ENCODE results near the gene F11R.
"Not testable (repeated sequence)": the region's sequence is repeated elsewhere in the genome, so short reads cannot be mapped to it uniquely, and the experiment has no call there.

The F11R gene

DNA sequence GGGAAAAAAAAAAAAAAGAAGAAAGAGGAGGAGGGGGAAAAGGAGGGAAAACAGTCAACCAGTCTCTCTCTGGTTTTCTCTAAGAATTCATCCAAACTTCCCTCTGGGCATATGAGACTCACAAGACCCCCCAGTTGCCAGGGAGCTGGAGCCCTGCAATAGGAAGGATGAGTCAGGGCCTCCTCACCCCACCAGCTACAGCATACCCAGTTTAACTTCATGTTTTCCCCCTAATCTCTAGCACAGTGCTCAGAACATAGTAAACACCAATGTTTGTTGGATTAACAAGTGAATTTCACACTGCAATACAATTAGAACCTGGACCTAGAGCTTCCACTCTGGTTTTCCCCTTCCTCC lies 7.8 kb downstream of the F11R start:
- no peak for DNase-seq (ENCODE audit: low spot score)

DNA sequence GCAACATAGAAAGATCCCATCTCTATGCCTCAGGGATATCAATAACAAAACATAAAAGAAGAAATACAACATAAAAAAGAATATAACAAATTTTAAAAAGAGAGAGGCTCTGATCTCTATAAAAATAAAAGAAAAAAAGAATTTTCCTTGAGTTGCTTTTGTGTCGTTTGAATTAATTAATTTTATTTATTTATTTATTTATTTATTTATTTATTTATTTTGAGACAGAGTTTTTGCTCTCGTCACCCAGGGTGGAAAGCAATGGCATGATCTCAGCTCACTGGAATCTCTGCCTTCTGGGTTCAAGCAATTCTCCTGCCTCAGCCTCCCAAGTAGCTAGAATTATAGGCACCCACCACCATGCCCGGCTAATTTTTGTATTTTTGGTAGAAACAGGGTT lies 8.5 kb downstream of the F11R start:
- no peak for DNase-seq (ENCODE audit: low spot score)

DNA sequence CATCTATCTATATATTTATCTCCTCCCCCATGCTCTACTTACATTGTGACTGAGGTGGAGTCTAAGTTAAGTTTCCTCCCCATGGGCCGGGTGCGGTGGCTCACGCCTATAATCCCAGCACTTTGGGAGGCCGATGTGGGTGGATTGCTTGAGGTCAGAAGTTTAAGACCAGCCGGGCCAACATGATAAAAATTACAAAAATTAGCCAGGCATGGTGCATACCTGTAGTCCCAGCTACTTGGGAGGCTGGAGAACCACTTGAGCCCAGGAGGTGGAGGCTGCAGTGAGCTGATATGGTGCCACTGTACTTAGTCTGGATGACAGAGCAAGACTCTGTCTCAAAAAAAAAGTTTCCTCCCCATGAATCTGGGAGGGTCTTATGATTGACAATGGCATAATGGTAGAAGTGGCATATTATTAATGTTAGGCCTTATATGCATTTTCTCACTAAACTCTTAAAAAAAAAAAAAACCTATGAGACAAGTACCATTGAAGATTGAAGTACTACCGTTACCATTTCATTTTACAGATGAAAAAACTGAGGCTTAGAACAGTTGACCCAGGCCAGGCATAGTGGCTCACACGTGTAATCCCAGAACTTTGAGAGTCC lies 11.2 kb downstream of the F11R start:
- no peak for DNase-seq (ENCODE audit: low spot score)

DNA sequence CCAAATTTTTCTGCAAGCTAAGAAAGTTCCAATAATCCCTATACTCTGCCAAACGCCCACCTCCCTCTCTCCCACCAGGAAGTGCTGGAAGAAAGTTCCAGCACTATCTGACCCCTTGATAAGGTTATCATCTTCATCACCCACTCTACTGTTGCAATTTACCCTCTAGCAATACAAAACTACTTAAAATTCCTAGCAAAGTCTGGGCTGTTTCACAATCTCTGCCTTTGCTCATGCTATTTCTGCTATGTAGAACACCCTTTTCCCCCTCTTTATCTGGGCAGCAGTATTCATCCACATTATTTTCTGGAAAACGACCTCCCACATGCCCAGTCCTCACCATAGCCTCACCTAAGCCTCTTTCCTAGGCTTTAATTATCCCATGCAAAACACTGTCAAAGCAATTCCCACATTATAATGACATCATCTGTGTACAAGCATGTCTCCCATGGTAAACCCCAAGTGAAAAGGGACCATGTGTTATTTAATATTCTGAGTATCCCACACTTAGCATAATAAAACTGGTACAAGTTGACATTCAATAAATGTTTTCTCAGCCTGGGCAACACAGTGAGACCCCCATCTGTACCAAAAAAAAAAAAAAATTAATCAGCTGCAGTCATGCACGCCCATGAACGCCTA lies 12.0 kb downstream of the F11R start:
- DNase-seq (ENCODE audit: low spot score) = no peak

DNA sequence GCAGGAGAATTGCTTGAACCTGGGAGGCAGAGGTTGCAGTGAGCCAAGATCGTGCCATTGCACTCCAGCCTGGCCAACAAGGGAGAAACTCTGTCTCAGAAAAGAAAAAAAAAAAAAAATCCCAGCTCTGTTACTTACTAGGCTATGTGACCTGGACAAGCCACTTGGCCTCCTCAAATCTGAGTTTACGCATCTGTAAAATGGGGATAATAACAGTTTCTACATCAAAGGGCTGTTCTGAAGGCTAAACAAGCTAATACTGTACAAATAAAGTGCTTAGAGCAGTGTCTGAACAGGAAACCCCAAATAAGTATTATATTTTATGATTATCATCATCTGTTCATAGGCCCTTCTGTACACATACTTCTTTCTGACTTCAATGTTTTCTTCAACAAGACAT lies 13.6 kb downstream of the F11R start:
- no peak for DNase-seq (ENCODE audit: low spot score)

- no peak for DNase-seq (ENCODE audit: low spot score)
These were observed 14.4 kb downstream of the F11R start for GRCh38 chr1:161006563-161006962.

GRCh38 chr1:161001525-161001924 lies 19.4 kb downstream of the F11R start:
- DNase-seq (ENCODE audit: low spot score) = peak; percentile 38

DNA sequence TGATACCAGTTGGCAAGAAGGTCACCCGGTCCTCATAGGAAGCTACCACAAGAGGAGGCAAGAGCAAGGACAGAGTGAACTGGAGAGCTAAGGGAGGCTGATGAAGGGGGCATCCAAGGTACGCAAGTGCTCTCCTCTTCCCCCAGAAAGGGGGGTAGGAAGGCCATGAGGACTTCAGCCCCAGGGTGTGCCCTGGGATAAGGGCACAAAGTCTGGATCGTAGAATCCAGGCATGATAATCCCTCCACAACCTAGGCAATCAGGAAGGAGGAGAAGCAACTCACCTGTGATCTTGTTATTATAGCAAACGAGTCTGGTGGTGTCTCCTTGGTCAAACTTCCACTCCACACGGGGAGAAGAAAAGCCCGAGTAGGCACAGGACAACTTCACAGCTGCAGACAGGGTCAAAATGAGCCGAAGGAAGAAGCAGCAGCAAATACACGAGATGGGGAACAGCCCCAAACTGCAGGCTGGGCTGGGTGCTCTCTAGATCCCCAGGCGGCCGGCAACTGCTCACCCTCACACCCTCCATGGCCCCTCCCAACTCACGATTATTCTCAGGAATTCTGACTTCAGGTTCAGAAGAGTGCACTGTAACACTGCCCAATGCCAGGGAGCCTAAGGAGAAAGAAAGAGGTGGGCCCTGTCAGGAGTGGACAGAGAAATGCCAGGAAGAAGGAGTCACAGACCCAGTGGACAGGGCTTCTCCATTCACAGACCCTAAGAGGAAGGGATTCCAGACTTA lies 20.0 kb downstream of the F11R start:
- no peak for DNase-seq (ENCODE audit: low spot score)

- DNase-seq (ENCODE audit: low spot score) = no peak
These were observed 21.6 kb downstream of the F11R start for GRCh38 chr1:160999376-160999775.

DNA sequence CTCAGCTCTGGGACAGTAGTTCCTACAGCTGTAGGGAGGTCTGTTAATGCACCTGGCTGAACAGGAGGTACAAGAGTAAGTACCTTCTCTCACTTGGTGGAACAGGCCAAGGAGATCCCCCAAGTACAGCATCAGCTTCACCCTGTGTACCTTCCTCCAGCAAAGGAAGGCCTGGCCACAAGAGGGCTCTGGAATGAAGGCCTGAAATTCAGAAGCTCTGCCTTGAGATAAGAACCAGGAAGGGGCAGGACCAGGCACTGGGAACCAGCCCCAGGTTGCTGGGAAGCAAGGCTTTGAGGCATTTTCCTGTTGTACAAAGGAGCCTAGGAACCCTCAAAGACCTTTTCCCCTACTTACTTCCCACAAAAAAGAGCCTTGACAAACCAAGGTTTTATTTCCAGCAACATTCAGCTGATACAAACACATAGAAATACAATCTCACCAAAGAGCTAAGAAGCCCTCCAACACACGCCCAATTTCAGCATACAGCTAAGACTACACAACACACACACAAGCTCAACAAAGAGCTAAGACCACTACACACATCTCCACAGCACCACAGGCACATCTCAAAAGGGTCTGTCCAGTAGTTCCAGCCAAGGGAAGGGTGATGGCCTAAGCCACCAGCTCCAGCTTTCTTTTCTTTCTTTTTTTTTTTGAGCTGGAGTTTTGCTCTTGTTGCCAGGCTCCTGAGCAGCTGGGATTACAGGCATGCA lies 23.5 kb downstream of the F11R start:
- peak; percentile 79 for DNase-seq (ENCODE audit: low spot score)

GRCh38 chr1:160996178-160996577 lies 24.8 kb downstream of the F11R start:
- DNase-seq (ENCODE audit: low spot score) = no peak

- DNase-seq (ENCODE audit: low spot score) = peak; percentile 53
These were observed 27.3 kb downstream of the F11R start for GRCh38 chr1:160993544-160994193.

DNA sequence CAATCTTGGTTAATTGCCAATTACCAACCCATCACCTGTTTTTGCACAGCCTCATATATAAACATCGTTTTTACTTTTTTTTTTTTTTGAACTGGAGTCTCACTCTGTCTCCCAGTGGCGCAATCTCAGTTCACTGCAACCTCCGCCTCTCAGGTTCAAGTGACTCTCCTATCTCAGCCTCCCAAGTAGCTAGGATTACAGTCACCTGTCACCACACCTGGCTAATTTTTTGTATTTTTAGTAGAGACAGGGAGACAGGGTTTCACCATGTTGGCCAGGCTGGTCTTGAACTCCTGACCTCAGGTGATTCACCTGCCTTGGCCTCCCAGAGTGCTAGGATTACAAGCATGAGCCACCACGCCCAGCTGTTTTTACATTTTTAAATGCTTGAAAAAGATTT lies 28.9 kb downstream of the F11R start:
- DNase-seq (ENCODE audit: low spot score) = not testable (repeated sequence)

DNA sequence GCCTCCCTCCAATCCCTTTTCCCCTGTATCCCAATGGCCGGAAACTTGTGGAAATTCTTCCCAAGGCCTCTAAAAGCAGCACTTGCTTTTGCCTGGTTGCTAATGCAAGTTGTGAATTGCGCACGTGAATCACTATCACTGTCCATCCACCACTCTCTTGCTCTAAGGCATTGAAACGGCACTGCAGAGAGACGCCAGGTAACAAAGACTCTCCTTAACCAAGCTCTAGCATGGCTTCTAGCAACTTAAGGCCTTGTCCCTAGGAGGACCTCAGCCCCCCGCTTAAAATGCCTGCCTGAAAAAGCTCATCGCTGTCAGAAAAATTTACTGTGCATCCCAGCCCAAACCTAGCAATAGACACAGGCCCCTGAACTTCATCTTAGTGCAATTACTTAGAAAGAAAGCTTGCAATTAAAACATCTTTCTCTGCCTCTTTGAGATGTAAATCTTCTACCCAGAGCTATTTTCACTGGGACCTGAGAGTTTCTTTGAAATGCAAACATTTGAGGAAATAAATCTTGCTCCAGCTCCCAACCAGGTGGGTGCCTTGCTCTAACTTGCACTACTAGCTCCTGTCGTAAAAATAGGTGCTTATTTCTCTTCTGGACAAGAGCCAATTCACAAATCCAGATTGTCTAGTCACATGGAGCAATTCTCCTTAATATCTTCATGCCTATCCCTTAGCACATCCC lies 33.4 kb downstream of the F11R start:
- no peak for DNase-seq (ENCODE audit: low spot score)

DNA sequence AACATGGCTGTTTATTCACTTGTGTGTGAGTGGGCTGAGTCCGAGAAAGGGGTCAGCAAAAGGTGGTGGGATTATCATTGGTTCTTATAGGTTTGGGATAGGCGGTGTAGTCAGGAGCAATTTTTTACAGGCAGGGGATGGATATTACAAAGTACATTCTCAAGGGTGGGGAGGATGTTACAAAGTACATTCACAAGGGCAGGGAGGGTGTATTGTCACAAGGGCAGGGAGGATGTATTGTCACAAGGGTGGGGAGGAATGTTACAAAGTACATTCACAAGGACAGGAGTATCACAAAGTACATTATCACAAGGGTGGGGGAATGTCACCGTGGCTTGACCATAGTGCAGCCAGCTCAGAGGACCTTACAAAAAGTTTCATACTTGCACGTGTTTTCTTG lies 35.2 kb downstream of the F11R start:
- no peak for DNase-seq (ENCODE audit: low spot score)

GRCh38 chr1:160981584-160982411 lies 39.2 kb downstream of the F11R start:
- DNase-seq (ENCODE audit: low spot score) = no peak

DNA sequence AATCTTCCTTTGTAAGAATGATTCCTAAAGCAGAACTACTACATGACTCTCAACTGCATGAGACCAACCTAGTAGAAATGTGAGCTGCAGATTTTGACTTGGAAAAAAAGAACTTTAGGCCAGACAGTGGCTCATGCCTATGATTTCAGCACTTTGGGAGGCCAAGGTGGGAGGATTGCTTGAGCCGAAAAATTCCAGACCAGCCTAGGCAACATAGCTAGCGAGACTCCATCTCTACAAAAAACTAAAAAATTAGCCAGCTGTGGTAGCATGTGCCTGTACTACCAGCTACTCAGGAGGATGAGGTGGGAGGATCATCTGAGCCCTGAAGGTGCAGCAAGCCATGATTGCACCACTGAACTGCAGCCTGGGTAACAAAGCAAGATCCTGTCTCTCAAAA lies 41.7 kb downstream of the F11R start:
- no peak for DNase-seq (ENCODE audit: low spot score)

DNA sequence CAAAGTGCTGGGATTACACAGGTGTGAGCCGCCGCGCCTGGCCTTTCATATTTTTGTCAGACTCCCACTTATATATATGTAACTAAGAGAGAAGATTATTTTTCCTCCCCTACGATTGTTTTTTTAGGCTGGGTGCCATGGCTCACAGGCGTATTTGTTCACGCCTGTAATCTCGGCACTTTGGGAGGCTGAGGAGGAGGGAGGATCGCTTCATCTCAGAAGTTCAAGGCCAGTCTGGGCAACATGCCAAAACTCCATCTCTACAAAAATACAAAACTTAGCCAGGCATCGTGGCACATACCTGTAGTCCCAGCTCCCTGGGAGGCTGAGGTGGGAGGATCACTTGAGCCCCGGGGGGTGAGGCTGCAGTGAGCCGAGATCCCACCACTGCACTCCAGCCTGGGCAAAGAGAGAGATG lies 42.4 kb downstream of the F11R start:
- DNase-seq (ENCODE audit: low spot score) = no peak

GRCh38 chr1:160975026-160975425 lies 45.9 kb downstream of the F11R start:
- no peak for DNase-seq (ENCODE audit: low spot score)

DNA sequence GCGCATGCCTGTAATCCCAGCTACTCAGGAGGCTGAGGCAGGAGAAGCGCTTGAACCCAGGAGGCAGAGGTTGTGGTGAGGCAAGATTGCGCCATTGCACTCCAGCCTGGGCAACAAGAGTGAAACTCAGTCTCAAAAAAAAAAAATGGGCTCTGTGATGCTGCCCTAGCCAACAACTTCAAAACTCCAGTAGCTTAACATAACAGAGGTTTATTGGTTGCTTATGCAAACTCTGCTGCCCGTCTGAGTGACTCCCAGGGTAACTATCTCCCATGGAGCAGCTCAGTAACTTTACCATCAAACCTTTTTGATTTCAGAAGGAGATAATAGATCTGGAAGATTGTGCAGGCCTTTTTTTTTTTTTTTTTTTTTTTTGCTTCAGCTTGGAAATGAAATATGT lies 47.5 kb downstream of the F11R start:
- no peak for DNase-seq (ENCODE audit: low spot score)

DNA sequence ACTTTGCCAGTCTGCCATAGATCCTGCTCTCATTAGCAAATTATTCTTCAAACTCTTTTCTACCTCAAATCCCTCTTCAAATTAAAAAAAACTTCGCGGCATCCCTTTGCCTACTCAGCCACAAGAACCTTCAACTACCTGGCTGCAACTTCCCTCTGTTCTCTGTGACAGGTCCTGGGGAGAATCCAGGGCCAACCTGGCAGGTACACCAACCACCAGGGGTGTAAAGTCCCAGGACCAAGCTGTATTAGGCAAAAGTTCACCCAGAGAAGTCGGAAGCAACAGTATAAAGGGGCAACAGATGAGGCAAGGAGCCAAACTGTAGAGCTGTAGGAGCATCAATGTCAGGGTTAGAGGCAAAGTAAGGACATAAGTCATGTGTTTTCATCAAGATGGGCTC lies 48.0 kb downstream of the F11R start:
- no peak for DNase-seq (ENCODE audit: low spot score)
